ENCODE measurements around the gene CDH4. TPM values are rescaled to one million over a fixed set of nuclear protein-coding genes. Genes with fewer than 3 reads are reported as not detected.

CDH4 gene
- polyA plus RNA-seq, 1 donor (not counting 4 experiments of a cell fraction or from before 2014, with no cell fraction given), result 2.2 TPM

GRCh38 chr20:61797971-61798411 is 545.9 kb downstream of the CDH4 start:
- Histone ChIP-seq H3K27me3 (ENCODE audit: control insufficient read depth, extremely low read depth, insufficient read depth, low read length) (peaks cover 51% of the 10 kb centered on the region), H3K9me1 (ENCODE audit: control insufficient read depth, extremely low read depth, insufficient read depth, low read length) (no peaks in the 10 kb centered on the region), H3K4me1 (ENCODE audit: control insufficient read depth, extremely low read depth, insufficient read depth, low read length) (peaks cover 7% of the 10 kb centered on the region), H3K9me3 (ENCODE audit: control insufficient read depth, low read depth, low read length) (no peaks in the 10 kb centered on the region), H2AFZ (ENCODE audit: control insufficient read depth, low read length) (no peak overlapping the region), H3K79me2 (ENCODE audit: control insufficient read depth, insufficient read depth, low read length) (no peaks in the 10 kb centered on the region), H3K4me2 (ENCODE audit: control insufficient read depth, extremely low read depth, insufficient read depth, low read depth, low read length) (no peak overlapping the region), H3K4me3 (ENCODE audit: control insufficient read depth in 2 of 3, extremely low read depth in 1 of 3, insufficient read depth in 2 of 3, low read depth in 1 of 3, low read length in 3 of 3) (no peak overlapping the region), H3K9ac (ENCODE audit: control insufficient read depth, extremely low read depth, insufficient read depth, low read length) (no peak overlapping the region), H3K36me3 (ENCODE audit: control insufficient read depth in 2 of 2, extremely low read depth in 1 of 2, insufficient read depth in 2 of 2, low read length in 2 of 2) (no peaks in the 10 kb centered on the region), H3K27ac (ENCODE audit: control insufficient read depth, insufficient read depth, low read length) (no peak overlapping the region), H4K20me1 (ENCODE audit: control insufficient read depth, extremely low read depth, insufficient read depth, low read length) (peaks cover 17% of the 10 kb centered on the region)
- TF ChIP-seq CTCF (optimal IDR thresholded peaks at IDR 0.05 in 1 of 3, IDR thresholded peaks at IDR 0.05 in 1 of 3, conservative IDR thresholded peaks at IDR 0.05 in 1 of 3; ENCODE audit: extremely low read depth in 1 of 3, insufficient read depth in 2 of 3, low read length in 3 of 3), result no peak
- TF ChIP-seq EZH2 (IDR thresholded peaks at IDR 0.05; ENCODE audit: low read length), result no peak
- dilution Hi-C loops (cut with MboI; ENCODE audit: extremely low pct_ligation_motif_present, low sequenced_read_pairs), result no loop called here
- FAIRE-seq (no peak), DNase-seq (ENCODE audit: low read depth, low spot score) (no peak)

GRCh38 chr20:61798632-61799031 is 546.6 kb downstream of the CDH4 start:
- Histone ChIP-seq H3K9ac (ENCODE audit: control insufficient read depth, extremely low read depth, insufficient read depth, low read length) (no peak overlapping the region), H3K4me1 (ENCODE audit: control insufficient read depth, extremely low read depth, insufficient read depth, low read length) (peaks cover 14% of the 10 kb centered on the region), H3K36me3 (ENCODE audit: control insufficient read depth in 2 of 2, extremely low read depth in 1 of 2, insufficient read depth in 2 of 2, low read length in 2 of 2) (no peaks in the 10 kb centered on the region), H3K9me3 (ENCODE audit: control insufficient read depth, low read depth, low read length) (no peaks in the 10 kb centered on the region), H3K79me2 (ENCODE audit: control insufficient read depth, insufficient read depth, low read length) (no peaks in the 10 kb centered on the region), H3K4me2 (ENCODE audit: control insufficient read depth, extremely low read depth, insufficient read depth, low read depth, low read length) (no peak overlapping the region), H3K9me1 (ENCODE audit: control insufficient read depth, extremely low read depth, insufficient read depth, low read length) (no peaks in the 10 kb centered on the region), H3K27ac (ENCODE audit: control insufficient read depth, insufficient read depth, low read length) (no peak overlapping the region), H3K4me3 (ENCODE audit: control insufficient read depth in 2 of 3, extremely low read depth in 1 of 3, insufficient read depth in 2 of 3, low read depth in 1 of 3, low read length in 3 of 3) (no peak overlapping the region), H3K27me3 (ENCODE audit: control insufficient read depth, extremely low read depth, insufficient read depth, low read length) (peaks cover 58% of the 10 kb centered on the region), H2AFZ (ENCODE audit: control insufficient read depth, low read length) (no peak overlapping the region), H4K20me1 (ENCODE audit: control insufficient read depth, extremely low read depth, insufficient read depth, low read length) (peaks cover 20% of the 10 kb centered on the region)
- FAIRE-seq (no peak), DNase-seq (ENCODE audit: low read depth, low spot score) (no peak)
- dilution Hi-C loops (cut with MboI; ENCODE audit: extremely low pct_ligation_motif_present, low sequenced_read_pairs), result no loop called here
- TF ChIP-seq CTCF (optimal IDR thresholded peaks at IDR 0.05 in 1 of 3, IDR thresholded peaks at IDR 0.05 in 1 of 3, conservative IDR thresholded peaks at IDR 0.05 in 1 of 3; ENCODE audit: extremely low read depth in 1 of 3, insufficient read depth in 2 of 3, low read length in 3 of 3) (no peak), EZH2 (IDR thresholded peaks at IDR 0.05; ENCODE audit: low read length) (no peak)

Data from keratinocyte (primary cell).